HG03175 (cell line): Measurements from ENCODE around the gene LRRC74B.
"Not testable (repeated sequence)": the region's sequence is repeated elsewhere in the genome, so short reads cannot be mapped to it uniquely, and the experiment has no call there.

Experiments used
- ATAC-seq: cut with Tn5 transposase; IDR thresholded peaks from one replicate; pipeline ENCODE4 v1.9.1; 2021; ENCODE audit warnings: mild to moderate bottlenecking, moderate library complexity; ENCODE audit not compliant: unreplicated experiment

LRRC74B gene

GRCh38 chr22:21054046-21054713 is 8.4 kb downstream of the LRRC74B start:
- ATAC-seq, result no peak

DNA sequence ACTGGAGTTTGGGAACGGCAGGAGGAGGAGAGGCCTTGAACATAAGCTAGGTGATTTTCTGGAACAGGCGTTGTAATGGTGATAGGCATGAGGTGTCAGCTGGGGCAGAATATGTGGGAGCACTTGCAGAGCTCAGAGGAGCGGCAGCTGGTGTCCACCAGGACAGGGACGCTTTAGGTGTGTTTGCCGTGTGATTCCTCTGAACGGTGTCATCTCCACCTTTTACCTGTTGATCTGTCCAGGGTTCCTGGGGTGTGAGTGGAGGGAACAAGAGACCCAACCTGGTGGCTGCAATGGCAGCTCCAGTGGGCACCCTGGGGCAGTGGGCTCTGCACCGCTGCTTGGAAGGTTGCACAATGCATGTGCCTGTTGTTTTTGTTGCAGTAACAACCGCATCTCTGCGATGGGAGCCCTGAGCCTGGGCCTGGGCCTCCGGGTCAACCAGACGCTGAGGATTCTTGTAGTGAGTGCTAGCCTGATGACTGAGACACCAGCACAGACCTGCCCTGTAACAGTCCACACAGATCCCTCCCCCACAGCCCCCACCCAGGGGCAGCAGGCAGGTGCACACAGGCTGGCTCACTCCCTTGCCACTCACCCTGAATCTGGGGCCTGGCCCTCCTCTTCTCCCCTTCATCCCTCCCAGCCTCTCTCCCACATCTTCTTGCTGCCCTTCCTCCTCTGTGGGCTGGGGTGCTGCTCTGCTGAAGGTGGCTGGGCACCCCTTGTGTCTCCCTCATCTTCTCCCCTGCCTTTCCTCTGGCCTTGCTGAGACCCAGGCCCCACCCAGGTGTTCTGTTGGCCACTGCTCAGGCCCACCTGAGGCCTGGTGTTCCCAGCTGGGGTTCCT is 9.2 kb downstream of the LRRC74B start:
- no peak for ATAC-seq

DNA sequence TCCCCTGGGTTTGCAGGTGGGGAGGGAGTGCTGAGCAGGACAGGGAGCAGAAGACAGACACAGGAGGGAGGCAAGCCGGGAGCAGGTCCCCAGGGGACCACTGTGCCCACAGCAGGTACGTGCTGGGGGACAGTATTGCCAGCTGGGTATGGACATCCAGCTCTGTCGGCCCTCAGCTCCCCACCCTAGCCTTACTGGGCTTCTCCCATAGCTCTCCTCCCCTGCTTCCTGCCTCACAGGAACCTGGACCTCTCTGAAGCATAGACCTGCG is 9.8 kb downstream of the LRRC74B start:
- ATAC-seq, result no peak

DNA sequence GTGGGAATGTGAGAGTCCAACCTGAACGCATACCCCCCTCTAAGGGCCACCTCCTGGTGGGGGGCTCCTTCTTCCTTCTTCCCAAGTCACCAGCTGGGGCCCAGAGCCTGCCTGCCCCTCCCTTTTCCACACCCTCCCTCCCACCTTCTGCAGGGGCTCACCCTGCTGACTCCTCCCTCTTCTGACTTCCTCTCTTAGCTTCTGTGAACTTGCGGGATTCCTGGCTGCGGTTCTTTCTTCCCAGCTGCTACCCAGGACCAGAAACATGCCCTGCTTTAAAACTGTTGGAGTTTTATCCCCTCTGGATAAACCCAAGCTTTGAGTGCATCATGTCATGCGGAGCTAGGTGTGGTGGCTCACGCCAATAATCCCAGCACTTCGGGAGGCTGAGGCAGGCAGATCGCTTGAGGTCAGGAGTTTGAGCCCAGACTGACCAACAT is 10.2 kb downstream of the LRRC74B start:
- ATAC-seq, result no peak

DNA sequence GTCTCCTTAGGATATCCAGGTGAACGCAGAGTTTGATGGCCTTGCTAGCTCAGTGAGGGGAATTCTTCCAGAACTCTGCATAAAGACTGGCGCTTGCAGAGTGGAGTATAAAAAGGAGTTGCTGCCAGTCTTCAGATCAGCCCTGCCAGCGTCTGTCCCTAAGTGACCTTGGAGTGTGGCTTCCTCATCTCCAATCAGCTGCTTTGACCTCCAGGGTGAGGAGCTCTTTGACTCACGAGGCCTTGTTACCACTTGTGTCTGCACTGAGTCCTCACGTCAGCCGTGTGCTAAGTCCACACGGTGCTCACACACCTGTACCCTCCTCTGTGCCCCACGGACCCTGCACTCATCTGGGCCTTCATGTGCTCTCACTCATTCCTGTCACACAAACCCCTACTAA is 14.6 kb downstream of the LRRC74B start:
- ATAC-seq, result not testable (repeated sequence)

GRCh38 chr22:21061660-21062321 is 16.0 kb downstream of the LRRC74B start:
- ATAC-seq, result not testable (repeated sequence)

DNA sequence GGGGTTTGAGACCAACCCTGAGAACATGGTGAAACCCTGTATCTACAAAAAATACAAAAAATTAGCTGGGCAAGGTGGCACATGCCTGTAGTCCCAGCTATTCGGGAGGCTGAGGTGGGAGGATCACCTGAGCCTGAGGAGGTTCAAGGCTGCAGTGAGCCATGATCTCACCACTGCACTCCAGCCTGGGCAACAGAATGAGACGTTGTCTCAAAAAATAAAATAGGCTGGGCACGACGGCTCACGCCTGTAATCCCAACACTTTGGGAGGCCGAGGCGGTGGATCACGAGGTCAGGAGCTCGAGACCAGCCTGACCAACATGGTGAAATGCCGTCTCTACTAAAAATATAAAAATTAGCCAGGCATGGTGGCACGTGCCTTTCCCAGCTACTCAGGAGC is 18.7 kb downstream of the LRRC74B start:
- not testable (repeated sequence) for ATAC-seq

GRCh38 chr22:21064917-21065864 is 19.4 kb downstream of the LRRC74B start:
- ATAC-seq, result no peak

GRCh38 chr22:21067075-21067900 is 21.5 kb downstream of the LRRC74B start:
- ATAC-seq, result no peak

DNA sequence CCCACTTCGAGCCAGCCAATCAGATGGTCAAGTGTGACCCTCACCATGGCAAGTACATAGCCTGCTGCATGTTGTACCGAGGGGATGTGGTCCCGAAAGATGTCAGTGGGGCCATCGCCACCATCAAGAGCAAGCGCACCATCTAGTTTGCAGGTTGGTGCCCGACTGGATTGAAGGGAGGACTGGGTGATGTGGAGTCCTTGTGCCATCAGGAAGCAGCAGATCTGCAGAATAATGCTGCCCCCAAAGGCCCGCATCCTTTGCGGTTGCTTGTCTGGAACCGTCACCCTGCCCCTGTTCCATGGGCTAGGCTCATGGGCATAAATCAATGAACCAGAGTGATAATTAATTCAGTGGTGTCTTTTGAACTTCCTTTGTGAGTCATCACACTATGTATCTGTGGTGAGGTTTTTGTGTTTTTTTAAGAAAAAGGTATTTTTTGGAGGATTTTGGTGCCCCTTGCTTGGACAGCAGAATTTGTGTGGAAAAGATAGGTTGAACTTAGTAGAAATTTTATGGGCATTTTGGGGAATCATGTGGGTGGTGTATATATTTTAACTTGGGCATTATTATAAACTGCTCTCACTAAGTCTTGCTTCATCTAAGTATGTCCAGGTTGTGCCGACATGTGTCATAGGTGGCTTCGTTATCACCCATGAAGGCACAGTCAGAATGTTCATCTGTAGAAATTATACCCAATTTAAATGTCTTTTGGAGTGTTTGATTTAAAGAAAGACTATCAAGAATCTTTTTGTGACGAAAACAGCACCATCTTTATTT is 22.3 kb downstream of the LRRC74B start:
- no peak for ATAC-seq

DNA sequence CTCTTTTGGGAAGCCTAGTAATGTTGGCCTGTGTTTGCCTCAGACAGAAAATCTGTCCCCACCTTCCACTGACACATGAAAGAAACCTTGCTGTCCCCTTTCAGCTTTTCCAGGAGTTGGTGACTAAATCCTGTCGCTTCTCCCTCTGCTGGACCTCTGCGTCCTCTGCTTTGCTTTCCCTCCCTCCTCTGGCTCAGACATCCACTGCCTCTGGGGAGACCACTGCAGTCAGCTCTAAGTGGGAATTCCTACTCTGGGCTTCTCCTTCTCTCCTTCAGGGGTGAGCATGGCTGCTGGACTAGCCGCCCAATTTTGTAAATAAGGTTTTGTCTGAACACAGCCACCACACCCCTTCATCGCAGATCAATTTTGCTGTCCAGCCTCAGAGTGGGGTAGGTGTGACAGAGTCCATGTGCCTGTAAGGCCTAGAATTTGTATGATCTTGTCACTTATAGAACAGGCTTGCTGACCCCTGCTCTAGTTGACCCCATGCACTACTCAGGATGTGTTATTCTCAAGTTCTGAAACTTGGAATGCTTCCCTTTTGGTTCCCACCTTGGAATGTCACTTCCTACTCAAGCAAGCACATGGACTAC is 23.0 kb downstream of the LRRC74B start:
- ATAC-seq, result no peak

- ATAC-seq, result no peak
Measured at GRCh38 chr22:21069375-21069774, 23.6 kb downstream of the LRRC74B start.

DNA sequence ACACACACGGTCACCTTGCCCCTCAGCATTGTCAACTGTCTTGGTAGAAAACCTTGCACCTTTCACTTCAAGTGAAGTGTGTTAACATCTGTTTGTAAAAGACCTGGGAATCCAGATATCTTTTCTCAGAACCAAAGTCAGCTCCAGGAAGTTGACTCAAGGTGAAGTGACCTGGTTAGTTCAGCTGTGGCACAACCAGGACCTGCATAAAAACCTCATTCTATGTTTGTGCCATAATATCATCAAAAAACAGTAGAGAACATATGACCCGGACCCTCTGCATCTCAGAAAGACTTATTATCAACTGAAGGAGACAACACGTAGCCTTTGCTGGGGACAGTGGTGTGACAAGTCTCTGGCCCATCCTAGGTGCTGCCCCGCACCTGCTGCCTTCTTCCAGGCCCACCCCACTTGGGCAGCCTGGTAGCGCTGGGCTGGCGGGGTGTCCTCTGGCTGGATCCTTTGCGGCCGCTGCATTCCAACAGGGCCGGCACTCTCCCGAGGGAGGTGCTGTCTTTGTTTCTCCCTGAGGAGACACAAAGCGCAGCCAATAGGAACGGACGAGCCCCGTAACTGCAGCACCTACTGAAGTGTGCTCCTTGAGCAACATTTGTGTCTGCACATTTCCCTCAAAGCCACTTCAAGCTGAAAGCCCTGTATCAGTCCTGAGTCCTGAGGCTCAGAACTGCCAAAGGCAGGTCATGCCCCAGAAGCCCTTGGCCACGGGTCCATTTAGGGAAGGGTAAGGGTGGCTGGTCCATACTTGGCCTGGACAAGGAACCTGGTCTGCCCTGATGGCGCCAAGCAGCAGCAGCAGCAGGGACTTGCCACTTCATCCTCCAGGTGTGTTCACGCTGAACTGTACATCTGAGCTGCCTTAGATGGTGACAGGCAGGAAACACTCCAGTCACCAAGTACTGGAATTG is 25.2 kb downstream of the LRRC74B start:
- ATAC-seq, result no peak

GRCh38 chr22:21071796-21072195 is 26.1 kb downstream of the LRRC74B start:
- ATAC-seq, result not testable (repeated sequence)

DNA sequence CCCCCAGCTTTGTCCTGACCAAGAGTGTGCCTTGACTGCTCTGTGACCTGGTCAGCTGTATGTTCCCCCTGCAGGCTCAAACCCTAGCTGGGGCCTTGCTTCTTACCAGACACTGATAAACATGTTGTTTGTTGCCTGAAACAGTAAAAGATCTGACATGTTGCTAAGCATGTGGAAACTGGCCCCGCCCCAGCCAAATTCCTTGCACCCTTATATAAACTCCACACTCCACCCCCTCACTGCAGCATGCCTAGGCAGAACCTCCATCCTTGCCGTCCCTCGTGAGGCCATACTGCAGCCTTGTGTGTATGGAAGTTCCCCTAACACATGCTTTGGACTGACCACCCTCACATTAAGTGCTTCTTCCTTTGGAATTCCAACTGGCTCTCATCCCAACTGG is 27.3 kb downstream of the LRRC74B start:
- no peak for ATAC-seq

GRCh38 chr22:21073482-21073881 is 27.7 kb downstream of the LRRC74B start:
- ATAC-seq, result no peak

- no peak for ATAC-seq
Measured at GRCh38 chr22:21074102-21074715, 28.5 kb downstream of the LRRC74B start.
